Measurements from ENCODE around the gene FER1L5.

Gene FER1L5

DNA sequence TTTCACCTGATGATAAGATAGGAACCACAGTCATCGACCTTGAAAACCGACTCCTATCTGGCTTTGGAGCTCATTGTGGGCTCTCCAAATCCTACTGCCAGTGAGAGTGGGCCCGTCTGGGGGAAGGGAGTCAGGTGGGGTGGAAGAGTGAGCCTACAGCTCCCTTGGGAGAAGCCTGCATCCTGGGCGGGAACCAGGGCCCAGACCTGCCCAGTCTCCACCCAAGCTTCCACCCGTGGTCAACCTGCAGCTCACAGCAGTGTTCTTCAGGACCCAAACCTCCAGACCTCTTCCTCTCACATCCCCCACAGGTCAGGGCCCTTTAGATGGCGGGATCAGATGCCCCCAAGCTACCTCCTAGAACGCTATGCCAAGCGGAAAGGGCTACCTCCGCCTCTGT lies 57.1 kb downstream of the FER1L5 start:
- DNase-seq: no peak

DNA sequence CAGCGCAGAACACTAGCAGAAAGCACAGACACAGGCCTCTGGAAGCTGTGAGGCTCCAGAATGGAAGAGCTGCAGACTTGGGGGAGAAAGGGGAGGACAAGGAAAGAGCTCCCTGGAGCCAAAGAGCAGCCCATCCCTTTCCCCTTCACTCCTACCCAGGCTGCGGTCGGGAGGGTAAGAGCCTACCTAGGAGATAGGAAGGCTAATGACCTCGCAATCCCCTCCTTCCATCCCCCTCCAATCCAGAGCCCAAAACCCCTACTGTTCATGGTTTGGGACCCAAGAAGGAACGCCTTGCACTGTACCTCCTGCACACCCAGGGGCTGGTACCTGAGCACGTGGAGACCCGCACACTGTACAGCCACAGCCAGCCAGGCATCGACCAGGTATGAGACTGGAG lies 57.5 kb downstream of the FER1L5 start:
- no peak for DNase-seq

DNA sequence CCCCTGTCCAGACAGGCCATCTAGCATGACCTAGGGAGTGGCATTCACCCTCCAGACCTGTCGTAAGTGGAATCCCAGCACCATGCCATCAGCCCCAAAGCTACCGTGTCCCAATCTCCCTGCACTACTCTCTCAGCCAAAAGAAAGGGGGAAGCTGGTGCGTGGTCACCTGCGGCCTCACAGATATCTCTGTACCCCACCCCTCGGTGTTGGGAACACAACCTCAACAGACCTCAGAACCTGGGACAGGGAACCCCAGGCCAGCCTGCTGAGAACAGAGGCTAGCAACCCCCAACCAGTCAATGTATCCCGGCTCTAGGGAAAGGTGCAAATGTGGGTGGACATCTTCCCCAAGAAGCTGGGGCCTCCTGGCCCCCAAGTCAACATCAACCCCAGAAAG lies 59.1 kb downstream of the FER1L5 start:
- DNase-seq: no peak

DNA sequence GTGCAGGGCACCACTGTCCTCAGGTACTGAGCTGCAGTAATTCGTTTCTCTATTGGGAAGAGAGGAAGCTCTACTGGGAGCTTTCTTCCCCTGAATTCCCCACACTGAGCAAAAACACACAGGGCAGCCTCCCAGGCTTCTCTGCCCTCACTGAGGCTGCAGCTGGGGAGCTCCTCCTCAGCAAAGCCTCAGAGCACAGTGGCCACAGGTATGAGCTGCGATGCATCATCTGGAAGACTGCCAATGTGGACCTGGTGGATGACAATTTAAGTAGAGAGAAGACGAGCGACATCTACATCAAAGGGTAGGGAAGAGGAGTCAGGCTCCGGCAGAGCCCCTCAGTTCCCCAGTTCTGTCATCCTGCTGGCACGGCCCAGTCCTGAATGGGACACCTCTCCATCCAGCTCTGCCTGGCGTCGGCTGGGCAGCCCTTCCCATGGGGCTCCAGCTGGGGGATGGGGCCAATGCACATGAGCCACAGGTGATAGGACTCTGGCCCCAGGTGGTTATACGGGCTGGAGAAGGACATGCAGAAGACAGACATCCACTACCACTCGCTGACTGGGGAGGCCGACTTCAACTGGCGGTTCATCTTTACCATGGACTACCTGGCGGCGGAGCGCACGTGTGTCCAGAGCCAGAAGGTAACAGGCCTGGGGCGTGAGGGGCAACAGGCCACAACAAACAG lies 59.7 kb downstream of the FER1L5 start:
- DNase-seq: no peak

DNA sequence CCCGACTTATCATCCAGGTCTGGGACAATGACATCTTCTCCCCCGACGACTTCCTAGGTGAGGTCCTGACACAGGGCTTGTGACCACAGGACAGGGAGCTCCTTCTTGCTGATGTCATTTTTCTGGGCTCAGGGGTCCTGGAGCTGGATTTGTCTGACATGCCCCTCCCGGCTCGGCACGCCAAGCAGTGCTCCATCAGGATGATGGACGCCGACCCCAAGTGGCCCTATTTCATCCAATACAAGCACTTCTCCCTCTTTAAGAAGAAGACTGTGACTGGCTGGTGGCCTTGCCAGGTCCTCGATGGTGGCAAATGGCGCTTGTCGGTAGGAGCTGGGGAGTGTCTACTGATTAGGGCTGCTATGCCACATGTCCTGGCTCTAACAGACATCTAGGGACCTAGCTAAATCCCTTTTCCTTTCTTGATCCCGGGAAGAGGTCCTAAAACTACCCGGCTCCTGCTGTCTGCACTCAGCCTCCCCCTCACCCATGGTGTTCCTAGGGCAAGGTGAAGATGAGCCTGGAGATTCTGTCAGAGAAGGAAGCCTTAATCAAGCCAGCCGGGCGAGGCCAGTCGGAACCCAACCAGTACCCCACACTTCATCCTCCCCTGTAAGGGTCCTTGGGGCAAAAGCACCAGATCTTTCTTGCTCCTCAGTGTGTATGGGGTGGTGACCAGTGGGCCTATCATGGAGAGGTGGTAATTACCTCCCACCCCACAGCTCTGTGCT lies 60.6 kb downstream of the FER1L5 start:
- DNase-seq: no peak

DNA sequence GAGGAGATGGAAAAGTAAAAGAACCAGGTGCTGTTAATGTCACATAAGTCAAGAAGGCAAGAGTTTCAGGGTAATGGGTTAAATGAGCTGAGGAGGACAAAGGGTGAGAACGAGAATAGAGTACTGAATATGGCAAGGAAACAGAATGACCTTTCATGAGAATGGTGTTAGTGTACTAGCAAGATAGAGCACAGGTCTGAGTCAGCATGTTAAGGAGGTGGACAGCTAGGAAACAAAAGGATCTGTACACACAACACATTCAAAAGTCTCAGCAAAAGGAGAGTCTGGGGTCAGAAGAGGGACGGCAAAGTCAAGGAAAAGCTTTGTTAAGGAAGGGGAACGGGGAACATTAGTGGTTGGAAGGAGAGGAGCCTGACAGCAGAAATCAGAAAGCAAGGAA lies 68.4 kb downstream of the FER1L5 start:
- no peak for DNase-seq

DNA sequence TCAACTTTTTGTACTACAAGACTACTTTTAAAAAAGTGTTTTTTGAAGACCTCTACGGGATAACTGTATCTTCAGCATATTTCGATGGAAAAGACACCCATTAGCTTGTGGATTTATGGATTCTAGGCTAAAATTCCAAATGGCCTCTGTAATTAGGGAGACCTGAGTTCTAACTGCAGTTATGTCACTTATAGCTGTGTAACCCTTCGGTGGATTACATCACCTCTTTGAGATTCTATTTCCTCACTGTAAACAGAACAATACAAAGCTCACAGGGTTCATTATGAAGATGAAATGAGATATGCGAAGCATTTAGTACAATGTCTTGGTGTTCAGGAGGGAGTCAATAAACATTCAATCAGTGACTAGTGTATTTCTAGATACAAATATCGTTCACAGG lies 73.1 kb downstream of the FER1L5 start:
- no peak for DNase-seq

DNA sequence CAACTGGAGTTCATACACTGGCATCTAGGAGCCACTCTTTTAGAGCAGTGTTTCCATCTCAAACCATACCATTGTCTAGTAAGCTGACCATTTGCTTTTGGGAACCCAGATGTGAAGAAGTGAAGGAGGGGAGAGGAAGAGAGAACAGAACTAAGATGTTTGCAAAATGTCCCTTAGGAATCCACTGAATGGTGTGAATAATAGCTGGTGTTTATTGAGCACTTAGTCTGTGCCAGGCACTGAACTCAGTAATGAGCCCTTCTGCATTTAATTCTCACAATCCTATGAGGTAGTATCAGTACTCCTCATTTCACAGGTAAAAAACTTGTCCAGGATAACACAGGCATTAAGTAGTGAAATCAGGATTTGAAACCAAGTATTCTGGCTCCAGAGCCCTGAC lies 73.8 kb downstream of the FER1L5 start:
- no peak for DNase-seq

DNA sequence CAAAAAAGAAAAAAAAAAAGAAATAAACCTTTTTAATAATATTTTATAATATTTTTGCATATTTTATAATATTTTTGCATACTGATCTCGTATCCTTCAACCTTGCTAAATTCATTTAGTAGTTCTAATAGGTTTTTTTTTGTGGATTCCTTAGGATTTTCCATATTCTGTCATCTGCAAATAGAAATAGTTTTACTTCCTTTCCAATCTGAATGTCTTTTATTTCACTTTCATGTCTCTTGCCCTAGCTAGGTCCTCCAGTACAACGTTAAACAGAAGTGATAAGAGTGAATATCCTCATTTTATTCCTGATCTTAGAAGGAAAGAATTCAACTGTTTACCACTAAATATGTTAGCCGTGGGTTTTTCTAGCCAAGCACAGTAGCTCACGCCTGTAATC lies 83.6 kb downstream of the FER1L5 start:
- DNase-seq: no peak

DNA sequence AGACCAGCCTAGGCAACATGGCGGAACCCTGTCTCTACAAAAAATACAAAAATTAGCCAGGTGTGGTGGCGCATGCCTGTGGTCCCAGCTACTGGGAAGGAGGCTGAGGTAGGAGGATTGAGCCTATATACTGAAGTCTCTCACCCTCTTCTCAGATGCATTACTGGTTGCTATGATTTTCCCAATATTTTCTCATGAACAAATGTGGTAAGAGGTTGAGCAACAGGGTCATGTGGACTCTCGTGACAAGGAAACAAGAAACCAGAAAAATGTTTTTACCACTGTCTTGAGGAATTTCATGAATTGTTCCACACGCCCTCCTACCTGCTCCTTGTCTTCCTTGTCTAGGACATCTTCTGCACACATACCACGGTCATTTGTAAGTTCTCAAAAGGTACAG lies 84.9 kb downstream of the FER1L5 start:
- DNase-seq: no peak

DNA sequence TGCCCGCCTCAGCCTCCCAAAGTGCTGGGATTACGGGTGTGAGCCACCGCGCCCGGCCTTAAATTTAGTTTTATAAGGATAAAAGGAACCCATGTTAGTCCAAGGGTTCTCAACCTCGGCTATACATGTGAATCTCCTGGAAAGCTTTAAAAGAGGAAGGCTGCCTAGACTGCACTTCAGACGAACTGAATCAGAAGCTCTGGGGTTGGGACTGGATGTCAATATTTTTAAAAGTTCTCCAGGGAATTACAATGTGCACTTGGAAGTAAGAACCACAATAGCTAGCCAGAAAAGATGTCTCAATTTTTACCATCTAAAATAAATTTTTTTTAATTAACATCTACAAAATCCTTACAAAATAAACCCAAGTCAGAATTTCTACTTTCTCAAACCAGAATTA lies 87.2 kb downstream of the FER1L5 start:
- no peak for DNase-seq

DNA sequence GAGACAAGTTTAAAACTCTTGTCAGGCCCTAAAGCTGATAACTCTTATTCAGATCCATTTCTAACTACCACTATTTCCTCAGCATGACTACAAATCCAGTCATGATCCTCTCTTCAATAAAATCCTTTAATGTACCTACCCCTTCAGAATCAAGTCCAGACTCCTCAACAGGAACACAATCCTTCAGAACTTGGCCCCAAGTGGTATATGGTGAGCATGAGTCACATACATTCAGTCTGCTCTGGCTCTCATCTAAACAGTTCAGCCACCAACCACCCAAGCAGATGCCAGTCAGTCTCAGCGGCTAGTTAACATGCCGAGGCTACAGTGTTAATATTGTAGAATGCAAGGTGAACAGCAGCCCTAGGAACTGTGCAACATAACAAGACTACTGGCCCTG lies 87.6 kb downstream of the FER1L5 start:
- no peak for DNase-seq

DNA sequence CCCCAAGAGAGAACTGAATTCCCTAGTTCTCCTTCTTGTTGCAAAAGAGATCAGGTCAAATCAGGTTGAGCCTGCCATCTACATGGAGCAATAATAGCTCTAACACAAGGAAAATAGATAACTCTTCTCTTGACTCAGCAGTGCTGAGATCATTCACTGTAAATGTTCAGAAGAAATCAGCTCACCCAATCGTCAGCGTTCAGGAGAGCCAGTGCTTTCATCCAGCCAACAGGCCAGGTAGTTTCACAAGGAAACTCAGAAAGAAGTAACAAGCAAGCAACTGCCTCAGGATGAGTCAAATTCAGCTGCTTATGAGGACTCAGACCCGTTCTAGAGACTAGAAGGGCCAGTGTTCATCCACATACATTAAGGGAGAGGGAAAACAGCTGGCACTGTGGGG lies 91.4 kb downstream of the FER1L5 start:
- DNase-seq: no peak

DNA sequence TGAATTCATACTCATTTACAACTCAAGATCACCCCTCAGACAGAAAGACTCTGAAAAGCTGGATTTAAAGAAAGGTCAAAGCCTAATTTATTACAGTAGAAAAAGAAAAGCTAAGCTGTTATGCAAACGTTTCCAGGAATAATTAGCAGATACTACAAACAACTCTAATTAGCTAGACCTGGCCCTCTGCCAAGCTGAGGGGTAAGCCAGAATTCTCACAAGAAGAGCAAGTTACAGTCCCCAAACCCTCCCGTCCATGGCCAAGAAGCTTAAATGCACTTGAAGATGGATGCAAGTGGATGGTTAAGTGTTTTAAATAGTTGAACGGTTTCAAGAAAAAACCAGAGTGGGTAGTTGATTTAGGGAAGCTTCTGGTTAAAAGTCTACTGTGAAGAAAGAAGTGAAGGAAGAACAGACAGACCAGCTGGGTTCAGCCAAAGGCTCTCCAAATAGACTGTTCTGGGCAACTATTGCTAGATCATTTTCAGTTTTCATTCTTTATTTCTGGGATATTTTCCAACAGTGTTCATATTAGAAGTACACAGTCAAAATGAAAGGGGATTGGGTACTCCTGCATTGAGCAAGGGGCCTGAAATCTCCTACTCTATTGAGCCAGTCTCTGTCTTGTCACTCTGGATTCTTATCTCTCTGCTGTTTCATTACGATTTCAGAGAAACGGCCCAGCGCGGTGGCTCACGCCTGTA lies 92.5 kb downstream of the FER1L5 start:
- no peak for DNase-seq

DNA sequence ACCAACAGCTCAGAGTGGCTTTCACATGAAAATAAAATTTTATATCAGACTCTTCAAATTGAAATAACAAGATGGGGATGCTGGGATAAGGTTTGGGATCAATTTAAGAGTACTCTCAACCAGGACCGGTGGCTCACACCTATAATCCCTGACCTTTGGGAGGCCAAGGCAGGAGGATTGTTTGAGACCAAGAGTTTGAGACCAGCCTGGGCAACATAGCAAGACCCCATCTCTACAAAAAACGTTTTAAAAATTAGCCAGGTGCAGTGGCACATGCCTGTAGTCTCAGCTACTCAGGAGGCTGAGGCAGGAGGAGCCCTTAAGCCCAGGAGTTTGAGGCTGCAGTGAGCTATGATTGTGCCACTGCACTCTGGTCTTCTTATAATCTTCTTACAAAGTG lies 94.7 kb downstream of the FER1L5 start:
- DNase-seq: no peak

DNA sequence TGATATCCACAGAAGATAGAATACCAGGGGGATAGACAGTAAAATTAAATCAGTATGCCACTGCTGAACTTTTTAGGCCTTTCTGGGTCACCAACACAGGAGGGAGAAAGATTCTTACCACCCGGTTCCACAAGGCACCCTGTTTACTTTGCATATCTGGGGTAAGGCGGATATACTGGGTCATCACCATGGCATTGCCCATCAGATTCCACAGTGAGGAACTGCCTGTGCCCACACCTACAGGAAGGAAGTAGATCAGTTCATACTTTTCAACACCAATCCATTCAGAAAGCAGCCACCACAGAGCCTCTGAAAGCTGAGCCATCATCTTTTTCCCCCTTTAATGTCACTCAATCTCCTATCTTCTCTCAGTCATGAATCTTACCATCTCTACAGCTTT lies 95.3 kb downstream of the FER1L5 start:
- DNase-seq: no peak

DNA sequence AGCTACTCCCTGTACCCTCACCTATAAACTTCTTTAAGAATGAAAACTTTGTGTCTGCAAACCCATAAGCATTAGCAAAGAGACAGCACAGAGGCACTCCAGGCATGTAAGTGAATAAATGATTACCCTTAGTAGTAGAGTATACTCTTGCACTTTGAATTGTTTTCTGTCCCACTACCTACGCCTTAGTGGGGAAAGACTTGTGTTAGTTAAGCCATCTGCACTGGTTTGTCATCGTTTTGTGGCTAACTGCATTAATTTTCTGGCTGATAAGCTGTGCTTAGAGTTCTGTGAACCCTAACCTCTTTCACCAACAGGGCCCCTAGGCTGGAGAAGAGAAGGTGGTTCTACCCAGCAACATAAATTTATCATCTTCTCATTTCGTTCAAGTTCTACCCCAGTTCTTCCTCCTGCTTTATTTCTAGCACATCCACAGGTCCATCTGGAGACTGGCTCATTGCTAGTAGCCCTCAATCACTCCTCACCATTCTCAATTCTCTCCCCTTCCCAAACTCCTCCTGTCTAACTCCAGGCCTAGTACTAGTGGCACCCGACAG lies 96.6 kb downstream of the FER1L5 start:
- no peak for DNase-seq

DNA sequence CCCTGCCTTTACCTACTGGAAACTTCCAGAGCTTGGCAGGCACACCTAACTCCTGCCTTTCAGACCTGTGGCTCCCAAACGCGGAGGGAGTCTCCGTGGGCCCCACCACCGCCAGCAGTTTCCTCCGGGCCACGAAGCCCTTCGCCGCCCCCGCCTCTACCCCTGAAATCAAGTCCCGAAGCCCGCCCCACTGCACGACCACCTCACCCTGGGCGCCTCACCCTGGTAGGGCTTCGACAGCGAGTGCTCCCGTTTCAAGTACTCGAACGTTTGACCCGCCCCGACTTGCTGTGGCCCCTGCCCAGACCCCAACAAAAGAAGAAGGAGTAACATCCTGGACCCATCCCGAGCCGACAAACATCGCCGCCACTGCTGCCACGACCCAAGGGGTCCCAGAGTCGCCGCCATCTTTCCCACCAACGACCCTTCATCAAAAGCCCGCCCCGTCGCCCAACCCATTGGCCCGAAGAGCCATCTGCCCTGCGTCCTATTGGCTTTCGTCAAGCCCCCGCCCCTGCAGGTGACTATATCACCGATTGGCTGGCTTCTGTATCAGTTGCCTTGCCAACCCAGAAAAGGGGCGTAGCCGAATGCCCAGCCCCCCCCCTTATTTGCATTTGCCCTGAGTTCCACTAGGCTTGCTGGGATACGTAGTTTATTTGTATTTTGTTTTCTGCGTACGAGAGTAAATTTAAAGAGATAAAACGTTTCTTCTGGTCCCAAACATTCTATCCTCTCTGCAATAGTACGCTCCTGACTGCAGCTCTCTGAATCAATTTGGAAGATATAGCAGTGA lies 97.3 kb downstream of the FER1L5 start, which contains the start of gene LMAN2L:
Gene LMAN2L, minus strand, starts transcription at position 432 of the 796 bp plus-strand sequence. Its CDS starts 24 bp downstream, at position 408.
- DNase-seq: peak; percentile 94

DNA sequence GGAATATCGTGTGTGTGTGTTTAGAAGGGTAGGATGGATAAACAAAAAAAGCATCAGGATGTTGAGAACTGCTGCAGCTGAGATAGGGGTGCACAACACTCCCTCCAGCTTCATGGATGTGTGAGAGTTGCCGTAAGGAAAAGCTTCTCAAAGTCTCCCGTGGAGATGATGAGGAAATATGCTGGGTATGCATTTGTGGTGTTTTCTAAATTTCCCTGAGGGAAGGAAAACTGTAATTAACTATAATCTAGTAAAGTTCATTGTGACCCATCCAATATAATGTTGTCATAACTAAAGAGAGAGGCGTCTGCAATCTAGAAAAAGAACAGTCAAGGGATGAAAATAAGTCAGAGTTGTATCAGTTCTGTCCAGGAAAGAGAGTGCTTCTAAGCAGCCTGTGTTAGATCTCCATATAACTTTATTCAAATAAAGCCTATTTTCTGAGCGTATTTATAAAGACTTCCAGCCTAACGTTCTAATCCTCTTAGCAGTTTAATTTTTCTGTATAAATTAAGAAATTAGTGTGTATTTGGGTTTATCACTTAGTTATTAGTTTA lies 104.6 kb downstream of the FER1L5 start:
- DNase-seq: no peak

DNA sequence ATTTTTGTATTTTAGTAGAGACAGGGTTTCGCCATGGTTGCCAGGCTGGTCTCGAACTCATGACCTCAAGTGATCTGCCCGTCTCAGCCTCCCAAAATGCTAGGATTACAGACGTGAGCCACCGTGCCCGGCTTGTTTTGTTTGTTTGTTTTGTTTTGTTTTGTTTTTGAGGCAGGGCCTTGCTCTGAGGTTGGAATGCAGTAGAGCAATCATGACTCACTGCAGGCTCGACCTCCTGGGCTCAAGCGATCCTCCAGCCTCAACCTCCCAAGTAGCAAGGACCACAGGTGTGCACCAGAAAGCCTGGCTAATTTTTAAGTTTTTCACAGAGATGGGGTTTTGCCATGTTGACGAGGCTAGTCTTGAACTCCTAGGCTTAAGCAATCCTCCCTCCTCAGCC lies 109.2 kb downstream of the FER1L5 start:
- DNase-seq: no peak

DNA sequence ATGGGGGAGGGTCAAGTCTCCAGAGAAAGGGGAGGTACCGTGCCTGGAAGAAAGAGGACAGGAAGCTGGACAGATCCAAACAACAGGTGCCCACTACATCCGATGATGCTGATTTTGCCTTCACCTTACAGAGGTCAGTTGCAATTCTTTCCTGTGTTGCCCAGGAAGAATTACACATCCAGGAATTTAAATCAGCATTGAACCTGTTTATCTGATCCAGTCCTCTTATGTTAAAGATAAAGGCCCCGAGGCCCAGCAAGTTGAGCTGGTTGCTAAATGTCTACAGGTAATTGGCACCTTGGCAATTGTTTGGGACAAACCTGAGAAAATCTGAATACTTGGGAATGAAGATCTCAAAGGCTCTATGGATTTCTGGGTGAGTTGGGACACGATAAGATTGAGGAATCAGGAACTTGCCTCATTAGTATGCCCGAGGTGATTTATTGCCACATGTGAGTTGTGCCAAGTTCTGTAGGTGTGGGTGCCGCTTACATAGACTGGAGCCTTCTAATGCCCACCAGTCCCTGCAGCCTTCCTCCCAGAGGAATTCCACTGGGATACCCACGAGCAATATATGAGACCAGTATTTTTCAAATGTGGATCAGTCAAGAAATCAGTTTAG lies 111.2 kb downstream of the FER1L5 start:
- DNase-seq: no peak

DNA sequence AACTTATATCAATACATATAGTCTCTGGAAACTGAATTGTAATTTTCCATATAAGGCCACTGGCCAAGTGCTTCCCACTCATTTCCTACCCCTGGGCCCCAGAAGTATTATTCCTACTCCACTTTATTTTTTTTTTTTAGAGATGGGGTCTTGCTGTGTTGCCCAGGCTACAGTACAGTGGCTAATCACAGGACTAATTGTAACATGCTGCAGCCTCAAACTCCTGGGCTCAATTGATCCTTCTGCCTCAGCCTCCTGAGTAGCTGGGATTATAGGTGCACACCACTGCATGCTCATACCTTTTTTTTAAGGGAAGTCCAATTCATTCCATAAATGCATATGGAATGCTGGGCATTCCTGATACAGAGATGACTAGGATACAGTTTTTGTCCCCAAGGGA lies 111.8 kb downstream of the FER1L5 start:
- DNase-seq: no peak

All from NCI-H226 (cell line).